Measurements from ENCODE around the gene IGF2BP2.

- TF ChIP-seq CTCF (IDR thresholded peaks at IDR 0.05) (no peak), EZH2 (IDR thresholded peaks at IDR 0.05) (no peak), EZH2phosphoT487 (IDR thresholded peaks at IDR 0.05) (no peak)
Measured at GRCh38 chr3:185874119-185874518, 49.3 kb upstream of the IGF2BP2 start.
